Transverse colon (tissue), 4 donors: Measurements from ENCODE around the gene HDAC8.

Experiments
- POLR2AphosphoS5 ChIP-seq, 3 donors: sonication (generic); formaldehyde crosslinking; IDR thresholded peaks; one replicate each; pipeline ENCODE4 v1.6.1; 2016; ENCODE audit warnings: antibody characterized with exemption in 3 of 3
- TF ChIP-seq, protein P1 (sequence below), 5 experiments: fragments of 200-600 bp in 3 of 5; fragments of 450-650 bp in 2 of 5; sonication (generic) in 3 of 5; IDR thresholded peaks; 1 replicate in 2 of 5; 2 replicates in 3 of 5; pipeline ENCODE4 v1.5.1; 2016 to 2017; ENCODE audit warnings: antibody characterized with exemption in 5 of 5, inconsistent platforms in 3 of 5, mild to moderate bottlenecking in 2 of 5, moderate library complexity in 1 of 5

DNA sequence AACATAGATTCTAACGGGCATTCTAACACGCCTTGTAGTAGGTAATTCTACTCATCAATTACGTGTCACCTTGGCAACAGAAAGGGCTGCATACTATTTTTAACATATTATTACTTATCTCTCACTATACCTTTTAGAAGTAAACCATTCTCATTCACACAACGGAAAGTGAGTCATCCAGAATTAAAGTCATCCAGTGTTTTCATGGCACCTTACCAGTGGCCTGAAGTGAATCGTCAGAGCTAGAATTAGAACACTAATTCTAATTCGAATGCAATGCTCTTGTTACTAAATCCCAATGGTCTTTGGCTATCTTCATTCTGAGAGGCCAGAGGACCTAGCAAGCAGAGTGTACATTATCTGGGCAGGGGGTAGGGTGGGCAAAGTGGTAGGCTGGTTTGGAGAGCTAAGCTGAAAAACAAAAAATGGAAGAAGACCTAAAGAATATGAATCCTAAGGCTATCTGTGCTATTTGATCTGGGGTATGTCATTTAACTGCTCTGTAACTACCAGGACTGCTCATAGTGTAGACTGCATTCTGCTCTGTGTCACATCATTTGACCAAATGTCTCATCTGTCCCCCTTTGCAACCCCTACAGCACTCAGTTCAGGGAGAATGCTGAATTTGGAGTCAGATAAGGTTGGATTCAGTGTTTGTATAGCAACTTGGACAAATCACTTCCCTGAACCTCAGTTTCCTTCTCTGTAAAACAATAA lies 96.5 kb downstream of the HDAC8 start:
- TF ChIP-seq, protein P1, sequence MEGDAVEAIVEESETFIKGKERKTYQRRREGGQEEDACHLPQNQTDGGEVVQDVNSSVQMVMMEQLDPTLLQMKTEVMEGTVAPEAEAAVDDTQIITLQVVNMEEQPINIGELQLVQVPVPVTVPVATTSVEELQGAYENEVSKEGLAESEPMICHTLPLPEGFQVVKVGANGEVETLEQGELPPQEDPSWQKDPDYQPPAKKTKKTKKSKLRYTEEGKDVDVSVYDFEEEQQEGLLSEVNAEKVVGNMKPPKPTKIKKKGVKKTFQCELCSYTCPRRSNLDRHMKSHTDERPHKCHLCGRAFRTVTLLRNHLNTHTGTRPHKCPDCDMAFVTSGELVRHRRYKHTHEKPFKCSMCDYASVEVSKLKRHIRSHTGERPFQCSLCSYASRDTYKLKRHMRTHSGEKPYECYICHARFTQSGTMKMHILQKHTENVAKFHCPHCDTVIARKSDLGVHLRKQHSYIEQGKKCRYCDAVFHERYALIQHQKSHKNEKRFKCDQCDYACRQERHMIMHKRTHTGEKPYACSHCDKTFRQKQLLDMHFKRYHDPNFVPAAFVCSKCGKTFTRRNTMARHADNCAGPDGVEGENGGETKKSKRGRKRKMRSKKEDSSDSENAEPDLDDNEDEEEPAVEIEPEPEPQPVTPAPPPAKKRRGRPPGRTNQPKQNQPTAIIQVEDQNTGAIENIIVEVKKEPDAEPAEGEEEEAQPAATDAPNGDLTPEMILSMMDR (IDR thresholded peaks at IDR 0.05): no peak
- TF ChIP-seq POLR2AphosphoS5 (IDR thresholded peaks at IDR 0.05): no peak
